SK-N-SH (cell line): ENCODE results near the gene MGST2.

Source experiments
- CTCF ChIP-seq: fragments of 200-600 bp; sonication (generic); IDR thresholded peaks from 2 replicates; pipeline ENCODE4 v1.6.1; 2017; ENCODE audit warnings: antibody characterized with exemption, mild to moderate bottlenecking, moderate library complexity
- EP300 ChIP-seq, 2 experiments: IDR thresholded peaks; 2 replicates each; pipeline versions ENCODE4 v1.4.0 to v1.6.1; 2012; ENCODE audit warnings: borderline replicate concordance in 1 of 2, low read depth in 1 of 2, low read length in 1 of 2
- EZH2phosphoT487 ChIP-seq: fragments of 200-600 bp; sonication (generic); IDR thresholded peaks from 2 replicates; pipeline ENCODE4 v1.6.1; 2017; ENCODE audit warnings: low read depth, mixed run types, mild to moderate bottlenecking, antibody characterized with exemption, moderate library complexity, borderline replicate concordance
- FOSL2 ChIP-seq: IDR thresholded peaks from 2 replicates; pipeline ENCODE4 v1.4.0; 2012; ENCODE audit warnings: low read depth, mild to moderate bottlenecking, moderate library complexity, borderline replicate concordance
- JUND ChIP-seq: IDR thresholded peaks from 2 replicates; pipeline ENCODE4 v1.4.0; 2012
- MEF2A ChIP-seq: IDR thresholded peaks from 2 replicates; pipeline ENCODE4 v1.4.0; 2012; ENCODE audit warnings: low read depth, borderline replicate concordance
- NFIC ChIP-seq: IDR thresholded peaks from 2 replicates; pipeline ENCODE4 v1.4.0; 2012; ENCODE audit warnings: borderline replicate concordance
- PBX3 ChIP-seq: IDR thresholded peaks from 2 replicates; pipeline ENCODE4; 2012
- POLR2AphosphoS5 ChIP-seq: IDR thresholded peaks from 2 replicates; pipeline ENCODE4 v1.6.1; 2012; ENCODE audit warnings: low read depth, low read length
- RFX5 ChIP-seq: IDR thresholded peaks from 2 replicates; pipeline ENCODE4 v1.6.1; 2012; ENCODE audit warnings: mild to moderate bottlenecking, improper control_type of control experiment, low read length
- SMC3 ChIP-seq: IDR thresholded peaks from 2 replicates; pipeline ENCODE4 v1.6.1; 2012; ENCODE audit warnings: low read depth, low read length, improper control_type of control experiment
- TF ChIP-seq, protein P1 (sequence below): IDR thresholded peaks from 2 replicates; pipeline ENCODE4 v1.6.1; 2012; ENCODE audit warnings: mild to moderate bottlenecking, low read depth, low read length, moderate library complexity

DNA sequence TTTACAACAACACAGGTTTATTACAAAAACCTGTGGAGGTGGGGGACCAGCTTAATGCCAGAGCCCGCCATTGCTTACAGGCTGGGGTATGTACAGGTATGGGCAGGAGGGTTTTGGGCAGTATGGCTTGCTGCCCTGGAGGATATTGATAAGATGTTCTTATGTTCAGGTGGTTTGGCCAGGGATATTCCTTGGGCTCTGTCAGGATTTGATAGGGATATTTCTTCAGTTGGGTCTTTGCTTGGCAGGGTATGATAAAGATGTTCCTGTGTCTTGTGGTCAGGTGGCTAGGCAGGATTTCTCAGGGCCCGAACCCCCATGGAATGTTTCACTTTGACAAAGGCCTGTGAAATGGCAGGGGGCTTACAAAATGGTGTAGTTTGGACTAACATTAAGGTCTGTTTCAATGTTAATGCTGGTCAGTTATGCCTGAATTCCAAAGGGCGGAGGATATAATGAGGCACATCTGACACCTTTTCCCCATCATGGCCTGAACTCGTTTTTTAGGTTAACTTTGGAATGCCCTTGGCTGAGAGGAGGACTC, 3.1 kb downstream of the MGST2 start:
- TF ChIP-seq CTCF = no peak
- TF ChIP-seq EZH2phosphoT487 = no peak
- no peak for TF ChIP-seq JUND
- no peak for TF ChIP-seq FOSL2
- TF ChIP-seq SMC3 = no peak
- TF ChIP-seq EP300 (IDR thresholded peaks at IDR 0.05; ENCODE audit: borderline replicate concordance in 1 of 2, low read depth in 1 of 2, low read length in 1 of 2) = no peak
- TF ChIP-seq POLR2AphosphoS5 = no peak
- no peak for TF ChIP-seq RFX5
- TF ChIP-seq, protein P1, sequence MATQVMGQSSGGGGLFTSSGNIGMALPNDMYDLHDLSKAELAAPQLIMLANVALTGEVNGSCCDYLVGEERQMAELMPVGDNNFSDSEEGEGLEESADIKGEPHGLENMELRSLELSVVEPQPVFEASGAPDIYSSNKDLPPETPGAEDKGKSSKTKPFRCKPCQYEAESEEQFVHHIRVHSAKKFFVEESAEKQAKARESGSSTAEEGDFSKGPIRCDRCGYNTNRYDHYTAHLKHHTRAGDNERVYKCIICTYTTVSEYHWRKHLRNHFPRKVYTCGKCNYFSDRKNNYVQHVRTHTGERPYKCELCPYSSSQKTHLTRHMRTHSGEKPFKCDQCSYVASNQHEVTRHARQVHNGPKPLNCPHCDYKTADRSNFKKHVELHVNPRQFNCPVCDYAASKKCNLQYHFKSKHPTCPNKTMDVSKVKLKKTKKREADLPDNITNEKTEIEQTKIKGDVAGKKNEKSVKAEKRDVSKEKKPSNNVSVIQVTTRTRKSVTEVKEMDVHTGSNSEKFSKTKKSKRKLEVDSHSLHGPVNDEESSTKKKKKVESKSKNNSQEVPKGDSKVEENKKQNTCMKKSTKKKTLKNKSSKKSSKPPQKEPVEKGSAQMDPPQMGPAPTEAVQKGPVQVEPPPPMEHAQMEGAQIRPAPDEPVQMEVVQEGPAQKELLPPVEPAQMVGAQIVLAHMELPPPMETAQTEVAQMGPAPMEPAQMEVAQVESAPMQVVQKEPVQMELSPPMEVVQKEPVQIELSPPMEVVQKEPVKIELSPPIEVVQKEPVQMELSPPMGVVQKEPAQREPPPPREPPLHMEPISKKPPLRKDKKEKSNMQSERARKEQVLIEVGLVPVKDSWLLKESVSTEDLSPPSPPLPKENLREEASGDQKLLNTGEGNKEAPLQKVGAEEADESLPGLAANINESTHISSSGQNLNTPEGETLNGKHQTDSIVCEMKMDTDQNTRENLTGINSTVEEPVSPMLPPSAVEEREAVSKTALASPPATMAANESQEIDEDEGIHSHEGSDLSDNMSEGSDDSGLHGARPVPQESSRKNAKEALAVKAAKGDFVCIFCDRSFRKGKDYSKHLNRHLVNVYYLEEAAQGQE = no peak
- TF ChIP-seq MEF2A = no peak
- no peak for TF ChIP-seq NFIC
- TF ChIP-seq PBX3 = no peak
